ENCODE data around the gene IL16. TPM values are rescaled to one million over a fixed set of nuclear protein-coding genes. Genes with fewer than 3 reads are reported as not detected.

IL16 gene
- total RNA-seq, 2 experiments from 2014 or later: 36.4 to 38.8 TPM

DNA sequence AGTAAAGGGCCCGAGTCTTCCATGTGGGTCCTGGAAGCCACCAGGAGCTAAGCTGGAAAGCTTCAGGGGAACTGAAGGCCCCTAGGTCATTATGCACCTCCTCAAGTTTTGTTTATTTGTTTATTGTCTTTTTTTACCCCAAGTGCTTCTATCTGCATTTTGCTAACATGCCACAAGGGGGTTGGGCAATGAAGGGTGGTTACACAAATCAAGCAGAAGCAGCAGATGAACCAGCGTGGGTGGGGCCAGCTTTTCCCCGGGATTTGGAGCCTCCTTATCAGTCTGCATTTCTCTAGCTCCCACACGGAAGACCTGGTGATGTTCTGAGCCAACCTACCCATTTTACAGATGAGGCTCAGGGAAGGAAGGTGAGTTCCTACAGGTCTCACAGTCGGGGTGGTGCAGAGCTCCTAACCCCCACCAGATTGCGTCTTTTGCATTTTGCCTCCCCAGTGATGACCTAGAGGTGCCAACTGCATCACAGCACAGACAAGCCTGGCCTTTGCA, 160.6 kb downstream of the IL16 start:
- CTCF ChIA-PET: interaction anchor here (0.9 to 4.0 kb wide), 5 partner anchors 20 to 249 kb away, joined by 3 to 18 read pairs (median 3); no protein-coding TSS in a partner anchor
- no peak overlapping the region for H3K4me3 Mint-ChIP-seq
- DNase-seq: no peak
- H3K4me1 Mint-ChIP-seq (ENCODE audit: low read depth): no peaks in the 10 kb centered on the region
- no peak overlapping the region for H3K27ac Mint-ChIP-seq
- no peaks in the 10 kb centered on the region for H3K27me3 Mint-ChIP-seq (ENCODE audit: low read depth)
- no peaks in the 10 kb centered on the region for H3K36me3 Mint-ChIP-seq (ENCODE audit: low read depth)
- intact Hi-C loops (cut with micrococcal nuclease): no loop called here
- H3K9me3 Mint-ChIP-seq: no peaks in the 10 kb centered on the region

DNA sequence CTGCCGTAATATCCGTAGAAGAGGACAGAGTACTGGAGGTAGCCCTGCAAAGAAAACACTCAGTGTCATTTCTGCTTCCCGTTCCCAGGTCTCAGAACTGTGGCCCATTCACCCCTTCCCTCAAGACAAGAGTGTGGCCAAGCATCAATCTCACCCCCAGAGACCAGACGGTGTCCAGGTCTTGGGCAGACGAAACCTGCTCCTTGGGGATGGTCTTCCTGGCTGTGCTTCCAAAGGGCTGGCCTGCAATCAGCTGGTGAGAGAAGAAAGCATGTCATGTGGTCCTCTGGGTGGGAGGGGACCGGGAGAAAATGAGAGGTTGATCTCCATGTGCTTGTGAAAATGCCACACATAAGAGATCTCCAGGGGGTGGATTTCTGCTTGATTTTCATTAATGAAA, 161.6 kb downstream of the IL16 start:
- Mint-ChIP-seq H3K27ac (no peak overlapping the region), H3K27me3 (ENCODE audit: low read depth) (no peaks in the 10 kb centered on the region)

DNA sequence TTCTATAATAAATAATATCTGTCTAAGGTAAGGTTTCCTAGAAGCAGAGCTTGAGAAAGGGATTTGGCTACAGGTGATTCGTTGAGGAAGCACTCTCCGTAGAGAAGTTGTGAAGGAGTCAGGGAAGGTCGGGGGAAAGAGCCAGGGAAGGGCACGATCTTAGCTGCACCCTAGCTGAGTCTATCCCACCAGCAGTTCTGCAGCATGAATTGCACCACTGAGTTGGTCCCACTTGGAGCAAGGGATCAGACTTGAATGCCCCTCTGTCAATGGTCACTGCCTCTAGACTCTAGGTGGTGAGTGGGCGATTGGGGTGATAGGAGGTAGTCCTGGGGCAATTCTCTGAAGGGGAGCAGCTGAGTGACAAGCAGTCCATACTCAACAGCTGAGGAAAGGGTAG, 163.8 kb downstream of the IL16 start:
- intact Hi-C loops (cut with micrococcal nuclease): no loop called here
- H3K27ac Mint-ChIP-seq: no peak overlapping the region
- H3K4me3 Mint-ChIP-seq: no peak overlapping the region
- CTCF ChIA-PET: interaction anchor here (1.0 kb wide), 1 partner anchor 94 kb away, joined by 4 read pairs; no protein-coding TSS in a partner anchor
- no peak for DNase-seq
- H3K36me3 Mint-ChIP-seq (ENCODE audit: low read depth): no peaks in the 10 kb centered on the region
- H3K4me1 Mint-ChIP-seq (ENCODE audit: low read depth): no peaks in the 10 kb centered on the region
- no peaks in the 10 kb centered on the region for H3K9me3 Mint-ChIP-seq
- no peaks in the 10 kb centered on the region for H3K27me3 Mint-ChIP-seq (ENCODE audit: low read depth)

More for the DNA sequence above, 161.6 kb downstream of the IL16 start:
- Mint-ChIP-seq H3K4me3 (no peak overlapping the region), H3K9me3 (no peaks in the 10 kb centered on the region), H3K36me3 (ENCODE audit: low read depth) (no peaks in the 10 kb centered on the region), H3K4me1 (ENCODE audit: low read depth) (no peaks in the 10 kb centered on the region)
- intact Hi-C loops (cut with micrococcal nuclease): no loop called here
- CTCF ChIA-PET: interaction anchor here (1.0 to 4.0 kb wide), 2 partner anchors 92 to 250 kb away, joined by 3 to 18 read pairs; no protein-coding TSS in a partner anchor
- no peak for DNase-seq

DNA sequence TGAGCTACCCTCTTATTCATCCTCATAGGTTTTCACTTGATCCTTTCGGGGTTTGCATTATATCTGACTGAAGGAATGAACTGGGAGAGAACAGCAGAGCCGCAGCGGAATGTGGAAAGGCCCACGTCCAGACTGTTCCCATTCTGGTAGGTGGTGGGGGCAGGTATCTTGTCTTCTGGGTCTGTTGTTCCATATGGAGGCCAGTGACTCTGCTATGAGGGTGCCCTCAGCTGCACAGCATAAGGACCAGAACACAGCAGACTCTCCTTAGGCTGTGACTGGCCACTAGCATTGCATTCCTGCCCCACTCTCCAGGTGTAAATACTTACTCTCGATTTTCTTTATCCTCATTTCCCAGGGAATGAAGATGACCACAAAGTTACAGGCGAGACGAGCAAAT, 165.2 kb downstream of the IL16 start:
- no peaks in the 10 kb centered on the region for H3K36me3 Mint-ChIP-seq (ENCODE audit: low read depth)
- DNase-seq: no peak
- H3K4me3 Mint-ChIP-seq: no peak overlapping the region
- H3K9me3 Mint-ChIP-seq: no peaks in the 10 kb centered on the region
- no peaks in the 10 kb centered on the region for H3K4me1 Mint-ChIP-seq (ENCODE audit: low read depth)
- CTCF ChIA-PET: interaction anchor here (0.8 kb wide), 1 partner anchor 86 kb away, joined by 3 read pairs; no protein-coding TSS in a partner anchor
- H3K27ac Mint-ChIP-seq: no peak overlapping the region
- intact Hi-C loops (cut with micrococcal nuclease): no loop called here
- no peaks in the 10 kb centered on the region for H3K27me3 Mint-ChIP-seq (ENCODE audit: low read depth)

DNA sequence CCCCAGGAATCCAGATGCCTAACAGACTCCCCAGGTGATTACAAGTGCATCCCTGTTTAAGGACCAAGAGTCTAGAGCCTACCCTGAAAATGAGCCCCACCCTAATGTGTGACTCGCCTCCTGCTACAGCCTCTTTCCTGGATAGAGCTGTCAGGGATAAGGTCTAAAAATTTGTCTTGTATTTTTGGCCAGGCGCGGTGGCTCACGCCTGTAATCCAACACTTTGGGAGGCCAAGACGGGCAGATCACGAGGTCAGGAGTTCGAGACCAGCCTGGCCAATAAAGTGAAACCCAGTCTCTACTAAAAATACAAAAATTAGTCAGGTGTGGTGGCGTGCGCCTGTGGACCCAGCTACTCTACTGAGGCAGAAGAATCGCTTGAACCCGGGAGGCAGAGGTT, 166.1 kb downstream of the IL16 start:
- no peak overlapping the region for H3K27ac Mint-ChIP-seq

DNA sequence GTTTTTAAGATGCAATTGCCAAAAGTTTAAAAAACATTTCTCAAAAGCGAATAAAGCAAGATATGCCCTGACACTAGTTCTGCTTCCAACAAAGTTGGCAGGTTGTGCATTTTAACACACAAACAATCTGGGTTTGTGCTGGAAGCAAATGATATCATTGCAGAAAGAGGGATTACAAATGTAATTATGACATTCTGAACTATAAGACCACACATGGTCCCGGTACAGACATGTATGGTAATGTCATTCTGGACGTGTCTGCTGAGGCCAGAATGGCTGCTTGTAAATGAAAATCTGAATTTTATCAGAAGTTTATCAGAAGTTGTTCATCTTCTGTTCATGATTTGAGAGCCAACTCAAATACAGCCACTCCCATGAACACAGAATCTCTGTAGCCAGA, 166.6 kb downstream of the IL16 start:
- Mint-ChIP-seq H3K9me3 (no peaks in the 10 kb centered on the region), H3K4me1 (ENCODE audit: low read depth) (no peaks in the 10 kb centered on the region), H3K27me3 (ENCODE audit: low read depth) (no peaks in the 10 kb centered on the region), H3K27ac (no peak overlapping the region), H3K4me3 (no peak overlapping the region), H3K36me3 (ENCODE audit: low read depth) (no peaks in the 10 kb centered on the region)
- CTCF ChIA-PET: no interaction called here
- intact Hi-C loops (cut with micrococcal nuclease): no loop called here
- no peak for DNase-seq

More for the DNA sequence above, 166.1 kb downstream of the IL16 start:
- Mint-ChIP-seq H3K4me1 (ENCODE audit: low read depth) (no peaks in the 10 kb centered on the region), H3K36me3 (ENCODE audit: low read depth) (no peaks in the 10 kb centered on the region), H3K27me3 (ENCODE audit: low read depth) (no peaks in the 10 kb centered on the region), H3K9me3 (no peaks in the 10 kb centered on the region), H3K4me3 (no peak overlapping the region)
- intact Hi-C loops (cut with micrococcal nuclease): no loop called here
- CTCF ChIA-PET: no interaction called here
- no peak for DNase-seq

Other genes with a start within 250 kb of the IL16 start
- 10 to 100 TPM; 12.5 to 15.1 TPM for gene MESD, start 207.1 kb upstream of the IL16 start, total RNA-seq
- gene TLNRD1, start 196.0 kb upstream of the IL16 start, total RNA-seq: 10 to 100 TPM; 15.9 to 16.6 TPM
- gene CFAP161, start 62.6 kb upstream of the IL16 start, total RNA-seq: not detected
- gene STARD5, start 127.3 kb downstream of the IL16 start, total RNA-seq: 10 to 100 TPM; 10.1 to 11.7 TPM
- gene TMC3, start 177.3 kb downstream of the IL16 start, total RNA-seq: not detected